Breast epithelium (tissue), 4 donors: ENCODE results near the gene GNAQ. TPM values are rescaled to one million over a fixed set of nuclear protein-coding genes. Genes with fewer than 3 reads are reported as not detected.

Source experiments
- DNase-seq, 2 donors: peaks; one replicate each; pipeline ENCODE4 v3.0.0-alpha.2; 2019; ENCODE audit warnings: low spot score in 2 of 2
- H3K27ac ChIP-seq, 2 donors: fragments of 200-600 bp; sonication (generic) in 1 of 2; one replicate each; pipeline ENCODE4 v1.5.1; 2016 to 2019; ENCODE audit warnings: mild to moderate bottlenecking in 1 of 2
- H3K27me3 ChIP-seq, 2 donors: fragments of 200-600 bp; sonication (generic) in 1 of 2; one replicate each; pipeline versions ENCODE4 v1.5.1 to v1.6.0; 2017 to 2019; ENCODE audit warnings: control low read depth in 1 of 2, mild to moderate bottlenecking in 1 of 2
- H3K36me3 ChIP-seq: fragments of 200-600 bp; one replicate; pipeline ENCODE4 v1.5.1; 2019
- H3K4me1 ChIP-seq, 2 donors: fragments of 200-600 bp; sonication (generic); one replicate each; pipeline ENCODE4 v1.5.1; 2016 to 2019; ENCODE audit warnings: control low read depth in 1 of 2
- H3K4me3 ChIP-seq, 3 donors: fragments of 200-600 bp; sonication (generic); 1 replicate in 2 of 3; 2 replicates in 1 of 3; pipeline ENCODE4 v1.5.1; 2016 to 2019; ENCODE audit warnings: mild to moderate bottlenecking in 3 of 3, moderate library complexity in 2 of 3
- H3K9me3 ChIP-seq, 2 donors: fragments of 200-600 bp; sonication (generic) in 1 of 2; one replicate each; pipeline ENCODE4 v1.5.1; 2016 to 2019; ENCODE audit warnings: control low read depth in 1 of 2
- POLR2A ChIP-seq: fragments of 450-650 bp; IDR thresholded peaks from one replicate; pipeline ENCODE4 v1.6.1; 2016; ENCODE audit warnings: antibody characterized with exemption, mild to moderate bottlenecking, moderate library complexity
- POLR2AphosphoS5 ChIP-seq, 3 donors: sonication (generic); formaldehyde crosslinking; IDR thresholded peaks; one replicate each; pipeline ENCODE4 v1.6.1; 2017; ENCODE audit warnings: antibody characterized with exemption in 3 of 3
- intact Hi-C: fragments of 100-400 bp; cut with DNase I; formaldehyde crosslinking; loops from one replicate; pipeline ENCODE4 v1.15.1; 2023; ENCODE audit warnings: low total_unique reads
- total RNA-seq, 3 donors: library from RNA; depleted of rRNA; stranded (reverse); fragments of >200 nt; gene quantifications; one replicate each; pipeline ENCODE4 v1.1.0, GENCODE V29; 2016
- TF ChIP-seq, protein P1 (sequence below), 3 donors: fragments of 450-650 bp; IDR thresholded peaks; one replicate each; pipeline ENCODE4 v1.5.1; 2016 to 2017; ENCODE audit warnings: antibody characterized with exemption in 3 of 3, mild to moderate bottlenecking in 3 of 3, moderate library complexity in 3 of 3

The GNAQ gene
- total RNA-seq, 3 donors from 2014 or later = 39.0 to 49.3 (median 47.2) TPM

DNA sequence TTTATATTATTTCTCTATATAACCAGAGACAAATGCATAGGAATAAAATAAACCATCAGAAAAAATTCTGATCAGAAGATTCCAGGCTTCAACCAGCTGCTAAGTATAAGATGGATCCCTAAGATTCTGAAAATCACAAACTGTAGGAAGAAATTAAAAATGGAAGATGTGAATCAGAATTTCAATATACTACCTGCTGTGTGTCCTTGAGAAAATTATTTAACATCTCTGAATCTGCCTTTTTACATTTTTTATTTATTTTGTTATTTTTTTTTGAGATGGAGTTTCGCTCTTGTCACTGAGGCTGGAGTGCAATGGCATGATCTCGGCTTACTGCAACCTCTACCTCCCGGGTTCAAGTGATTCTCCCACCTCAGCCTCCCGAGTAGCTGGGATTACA is 187.2 kb downstream of the GNAQ start:
- Histone ChIP-seq H3K9me3 (no peaks in the 10 kb centered on the region), H3K27ac (no peak overlapping the region), H3K36me3 (no peaks in the 10 kb centered on the region), H3K4me1 (peaks cover 10 to 16% of the 10 kb centered on the region in 2 donors), H3K4me3 (no peak overlapping the region), H3K27me3 (no peaks in the 10 kb centered on the region)
- intact Hi-C loops = no loop called here
- DNase-seq = no peak
- TF ChIP-seq, protein P1, sequence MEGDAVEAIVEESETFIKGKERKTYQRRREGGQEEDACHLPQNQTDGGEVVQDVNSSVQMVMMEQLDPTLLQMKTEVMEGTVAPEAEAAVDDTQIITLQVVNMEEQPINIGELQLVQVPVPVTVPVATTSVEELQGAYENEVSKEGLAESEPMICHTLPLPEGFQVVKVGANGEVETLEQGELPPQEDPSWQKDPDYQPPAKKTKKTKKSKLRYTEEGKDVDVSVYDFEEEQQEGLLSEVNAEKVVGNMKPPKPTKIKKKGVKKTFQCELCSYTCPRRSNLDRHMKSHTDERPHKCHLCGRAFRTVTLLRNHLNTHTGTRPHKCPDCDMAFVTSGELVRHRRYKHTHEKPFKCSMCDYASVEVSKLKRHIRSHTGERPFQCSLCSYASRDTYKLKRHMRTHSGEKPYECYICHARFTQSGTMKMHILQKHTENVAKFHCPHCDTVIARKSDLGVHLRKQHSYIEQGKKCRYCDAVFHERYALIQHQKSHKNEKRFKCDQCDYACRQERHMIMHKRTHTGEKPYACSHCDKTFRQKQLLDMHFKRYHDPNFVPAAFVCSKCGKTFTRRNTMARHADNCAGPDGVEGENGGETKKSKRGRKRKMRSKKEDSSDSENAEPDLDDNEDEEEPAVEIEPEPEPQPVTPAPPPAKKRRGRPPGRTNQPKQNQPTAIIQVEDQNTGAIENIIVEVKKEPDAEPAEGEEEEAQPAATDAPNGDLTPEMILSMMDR (IDR thresholded peaks at IDR 0.05) = no peak
- TF ChIP-seq POLR2AphosphoS5 (IDR thresholded peaks at IDR 0.05) = no peak
- TF ChIP-seq POLR2A = no peak

DNA sequence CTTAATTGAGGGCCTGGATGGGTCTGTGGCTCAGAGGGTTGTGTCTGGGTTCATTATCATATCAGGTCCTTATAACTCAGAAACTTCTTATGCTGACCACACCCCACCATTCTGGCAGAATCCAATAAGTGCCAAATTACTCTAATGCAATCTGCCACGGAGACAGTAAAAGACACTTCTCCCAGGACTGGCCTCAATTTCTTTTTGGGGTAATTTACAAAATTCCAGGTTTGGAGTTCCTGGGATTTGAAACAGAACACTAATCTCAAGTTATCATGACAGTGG is 187.8 kb downstream of the GNAQ start:
- intact Hi-C loops = no loop called here
- no peak for DNase-seq
- H3K27me3 ChIP-seq = no peaks in the 10 kb centered on the region
- peaks cover 10 to 16% of the 10 kb centered on the region in 2 donors for H3K4me1 ChIP-seq
- no peak overlapping the region for H3K4me3 ChIP-seq
- H3K36me3 ChIP-seq = no peaks in the 10 kb centered on the region
- H3K9me3 ChIP-seq = no peaks in the 10 kb centered on the region
- no peak overlapping the region for H3K27ac ChIP-seq
- TF ChIP-seq, protein P1 (IDR thresholded peaks at IDR 0.05) = no peak
- TF ChIP-seq POLR2A (no peak), POLR2AphosphoS5 (IDR thresholded peaks at IDR 0.05) (no peak)

- intact Hi-C loops = no loop called here
- no peak for DNase-seq
Measured at GRCh38 chr9:77843076-77843870, 188.3 kb downstream of the GNAQ start.

GRCh38 chr9:77841739-77842386 is 189.7 kb downstream of the GNAQ start:
- Histone ChIP-seq H3K4me3 (no peak overlapping the region), H3K27ac (peak overlapping the region; percentile 2 to 44), H3K4me1 (peaks cover 0 to 16% of the 10 kb centered on the region in 2 donors), H3K9me3 (no peaks in the 10 kb centered on the region), H3K27me3 (no peaks in the 10 kb centered on the region), H3K36me3 (no peaks in the 10 kb centered on the region)
- TF ChIP-seq POLR2A = no peak
- TF ChIP-seq, protein P1 (IDR thresholded peaks at IDR 0.05) = no peak
- no peak for TF ChIP-seq POLR2AphosphoS5 (IDR thresholded peaks at IDR 0.05)
- intact Hi-C loops = no loop called here
- no peak for DNase-seq

More at GRCh38 chr9:77843076-77843870, 188.3 kb downstream of the GNAQ start:
- no peaks in the 10 kb centered on the region for H3K27me3 ChIP-seq
- H3K27ac ChIP-seq = peak overlapping the region in 1 of 2 donors; percentile 5
- H3K4me1 ChIP-seq = peaks cover 6 to 16% of the 10 kb centered on the region in 2 donors
- H3K4me3 ChIP-seq = no peak overlapping the region
- no peaks in the 10 kb centered on the region for H3K36me3 ChIP-seq
- no peaks in the 10 kb centered on the region for H3K9me3 ChIP-seq
- TF ChIP-seq POLR2AphosphoS5 (IDR thresholded peaks at IDR 0.05) = no peak

- H3K9me3 ChIP-seq = no peaks in the 10 kb centered on the region
- H3K4me3 ChIP-seq = no peak overlapping the region
- intact Hi-C loops = no loop called here
- H3K27me3 ChIP-seq = no peaks in the 10 kb centered on the region
- peaks cover 0 to 10% of the 10 kb centered on the region in 2 donors for H3K4me1 ChIP-seq
- peak overlapping the region; percentile 20 to 70 for H3K27ac ChIP-seq
- no peaks in the 10 kb centered on the region for H3K36me3 ChIP-seq
- TF ChIP-seq, protein P1 (IDR thresholded peaks at IDR 0.05) = no peak
- TF ChIP-seq POLR2AphosphoS5 (IDR thresholded peaks at IDR 0.05) = no peak
- no peak for TF ChIP-seq POLR2A
- no peak for DNase-seq
Measured at GRCh38 chr9:77839459-77840140, 192.0 kb downstream of the GNAQ start.
